Stomach (tissue), 4 donors: ENCODE data around the gene RAET1G.

ENCODE experiments used
- POLR2A ChIP-seq, 4 donors: fragments of 450-650 bp; IDR thresholded peaks; one replicate each; pipeline ENCODE4 v1.6.1; 2016; ENCODE audit warnings: antibody characterized with exemption in 4 of 4, control low read depth in 2 of 4, mild to moderate bottlenecking in 1 of 4, moderate library complexity in 1 of 4
- TF ChIP-seq, protein P1 (sequence below), 7 experiments: fragments of 450-650 bp in 4 of 7; fragments of 200-600 bp in 3 of 7; sonication (generic) in 3 of 7; IDR thresholded peaks; one replicate each; pipeline ENCODE4 v1.5.1; 2016 to 2019; ENCODE audit warnings: antibody characterized with exemption in 7 of 7, control low read depth in 2 of 7, mild to moderate bottlenecking in 1 of 7

DNA sequence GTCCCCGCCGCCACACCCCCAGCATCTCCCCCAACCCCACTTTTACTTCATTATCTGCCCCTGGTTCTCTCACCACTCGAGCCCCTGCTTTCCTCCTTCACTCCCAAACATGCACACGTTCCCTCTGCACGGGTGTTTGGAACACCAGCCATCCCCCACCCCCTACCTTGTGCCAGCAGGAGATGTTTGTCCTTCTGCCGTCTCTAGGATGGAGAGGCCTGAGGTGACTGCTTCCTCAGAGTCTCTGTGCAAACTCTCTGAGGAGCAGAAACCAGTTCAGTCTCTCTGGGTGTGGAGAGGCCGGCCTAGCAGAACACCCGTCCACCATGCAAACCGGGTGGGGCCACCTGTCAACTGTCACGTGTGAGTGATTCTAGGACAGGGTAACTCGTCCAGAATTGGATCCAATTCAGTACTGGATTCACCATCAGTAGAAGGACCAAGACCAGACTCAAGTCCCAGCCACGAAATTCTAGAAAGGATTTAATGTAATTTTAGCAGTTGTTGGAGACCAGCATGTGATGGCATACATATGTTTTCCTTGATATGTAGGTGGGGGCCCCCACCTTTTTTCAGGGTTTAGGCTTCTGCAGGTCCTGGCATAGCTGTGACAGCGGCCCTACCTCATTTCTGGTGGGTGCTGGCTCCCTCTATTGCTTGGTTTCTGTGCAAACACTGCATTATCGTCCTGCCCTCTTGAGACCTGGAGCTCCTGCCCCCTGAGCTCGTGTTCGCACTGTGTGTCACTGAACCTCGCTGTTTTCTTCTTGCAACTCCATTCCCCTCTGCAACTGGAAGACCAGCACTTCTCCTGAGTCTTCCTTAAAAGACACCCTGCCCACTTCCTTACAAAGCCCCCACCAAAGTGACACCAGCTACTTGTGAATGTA lies 24.8 kb downstream of the RAET1G start, which contains the start of gene RAET1E:
- TF ChIP-seq, protein P1, sequence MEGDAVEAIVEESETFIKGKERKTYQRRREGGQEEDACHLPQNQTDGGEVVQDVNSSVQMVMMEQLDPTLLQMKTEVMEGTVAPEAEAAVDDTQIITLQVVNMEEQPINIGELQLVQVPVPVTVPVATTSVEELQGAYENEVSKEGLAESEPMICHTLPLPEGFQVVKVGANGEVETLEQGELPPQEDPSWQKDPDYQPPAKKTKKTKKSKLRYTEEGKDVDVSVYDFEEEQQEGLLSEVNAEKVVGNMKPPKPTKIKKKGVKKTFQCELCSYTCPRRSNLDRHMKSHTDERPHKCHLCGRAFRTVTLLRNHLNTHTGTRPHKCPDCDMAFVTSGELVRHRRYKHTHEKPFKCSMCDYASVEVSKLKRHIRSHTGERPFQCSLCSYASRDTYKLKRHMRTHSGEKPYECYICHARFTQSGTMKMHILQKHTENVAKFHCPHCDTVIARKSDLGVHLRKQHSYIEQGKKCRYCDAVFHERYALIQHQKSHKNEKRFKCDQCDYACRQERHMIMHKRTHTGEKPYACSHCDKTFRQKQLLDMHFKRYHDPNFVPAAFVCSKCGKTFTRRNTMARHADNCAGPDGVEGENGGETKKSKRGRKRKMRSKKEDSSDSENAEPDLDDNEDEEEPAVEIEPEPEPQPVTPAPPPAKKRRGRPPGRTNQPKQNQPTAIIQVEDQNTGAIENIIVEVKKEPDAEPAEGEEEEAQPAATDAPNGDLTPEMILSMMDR (IDR thresholded peaks at IDR 0.05), result no peak
- TF ChIP-seq POLR2A (IDR thresholded peaks at IDR 0.05), result no peak
